Panc1 (cell line): ENCODE data around the gene MAGT1. TPM values are rescaled to one million over a fixed set of nuclear protein-coding genes. Genes with fewer than 3 reads are reported as not detected.

Experiments used
- ATAC-seq: fragments of 200-7000 bp; cut with Tn5 transposase; 2 replicates; pipeline ENCODE4 v1.9.1; 2020; ENCODE audit warnings: mild to moderate bottlenecking, moderate library complexity
- BruUV-seq: library from RNA; stranded (reverse); fragments of 400-500 nt; replicated peaks from 2 replicates; lab custom pipeline; 2021; lab: Mats Ljungman, UMichigan
- CTCF ChIA-PET: fragments of 300-600 bp; sonication (Branson Sonifier 250); formaldehyde crosslinking; loops from one replicate; lab custom pipeline; 2022; ENCODE audit warnings: antibody characterized with exemption; lab: Charles Lee
- POLR2A ChIA-PET: fragments of 300-600 bp; sonication (Branson Sonifier 250); formaldehyde crosslinking; loops from one replicate; lab custom pipeline; 2022; ENCODE audit warnings: antibody characterized with exemption; lab: Charles Lee
- DNase-seq: peaks from one replicate; pipeline ENCODE4 v3.0.0-alpha.2; 2010; ENCODE audit warnings: low read depth, low spot score
- H3K27ac ChIP-seq: 2 replicates; pipeline ENCODE4 v1.5.1; 2011; ENCODE audit warnings: mild to moderate bottlenecking, low read length, inconsistent platforms
- H3K27me3 ChIP-seq: fragments of 200-500 bp; sonication (Bioruptor generic); 2 replicates; pipeline ENCODE4 v1.6.0; 2014; ENCODE audit warnings: low read length, inconsistent platforms; ENCODE audit not compliant: control insufficient read depth, insufficient read depth
- H3K36me3 ChIP-seq: fragments of 200-500 bp; sonication (Bioruptor generic); 2 replicates; pipeline ENCODE4 v1.5.1; 2014; ENCODE audit warnings: inconsistent platforms, mild to moderate bottlenecking, low read length, moderate library complexity; ENCODE audit not compliant: control insufficient read depth, insufficient read depth
- H3K4me1 ChIP-seq: 2 replicates; pipeline ENCODE4 v1.5.1; 2011; ENCODE audit warnings: inconsistent platforms, mild to moderate bottlenecking, low read length, moderate library complexity; ENCODE audit not compliant: control insufficient read depth, insufficient read depth
- H3K4me3 ChIP-seq, 2 experiments: 2 replicates each; pipeline ENCODE4 v1.5.1; 2011 to 2012; ENCODE audit warnings: low read depth in 2 of 2, low read length in 2 of 2, mild to moderate bottlenecking in 2 of 2, inconsistent platforms in 1 of 2, moderate library complexity in 1 of 2
- H3K9me3 ChIP-seq: fragments of 200-500 bp; sonication (Bioruptor generic); 2 replicates; pipeline ENCODE4 v1.5.1; 2014; ENCODE audit warnings: low read depth, mild to moderate bottlenecking, inconsistent platforms, low read length, moderate library complexity; ENCODE audit not compliant: control insufficient read depth, insufficient read depth
- POLR2AphosphoS5 ChIP-seq: IDR thresholded peaks from 2 replicates; pipeline ENCODE4 v1.6.1; 2012; ENCODE audit warnings: mild to moderate bottlenecking, low read depth, low read length, moderate library complexity
- SIN3A ChIP-seq: IDR thresholded peaks from 2 replicates; pipeline ENCODE4 v1.6.1; 2012; ENCODE audit warnings: low read depth, mild to moderate bottlenecking, low read length, moderate library complexity, borderline replicate concordance; ENCODE audit not compliant: insufficient read depth
- TCF7L2 ChIP-seq: IDR thresholded peaks from 2 replicates; pipeline ENCODE4 v1.6.1; 2011; ENCODE audit warnings: mild to moderate bottlenecking, low read depth, low read length, inconsistent platforms
- in situ Hi-C: cut with HindIII; loops from 2 replicates; pipeline ENCODE4 v1.10.0; 2016; ENCODE audit warnings: low sequenced_read_pairs, low pct_unique_long_range_greater_than_20kb
- intact Hi-C: fragments of 100-400 bp; cut with micrococcal nuclease; formaldehyde crosslinking; loops from one replicate; pipeline ENCODE4 v1.10.0; 2022; ENCODE audit not compliant: unreplicated experiment
- total RNA-seq: library from RNA; stranded (reverse); gene quantifications from one replicate; pipeline ENCODE4 v1.2.1, GENCODE V29; 2021; ENCODE audit not compliant: unreplicated experiment
- TF ChIP-seq, protein P1 (sequence below), 2 experiments: IDR thresholded peaks; 2 replicates each; pipeline ENCODE4 v1.6.1; 2011 to 2012; ENCODE audit warnings: low read depth in 2 of 2, control low read depth in 1 of 2, low read length in 1 of 2, mild to moderate bottlenecking in 1 of 2, moderate library complexity in 1 of 2; ENCODE audit not compliant: insufficient read depth in 1 of 2
- TF ChIP-seq, protein P2 (sequence below): fragments of 450-650 bp; IDR thresholded peaks from 2 replicates; pipeline ENCODE4 v1.5.1; 2017; ENCODE audit warnings: mild to moderate bottlenecking

Gene MAGT1
- total RNA-seq, 1 experiment from 2014 or later = 60.0 TPM

GRCh38 chrX:77788050-77788449 is 107.2 kb downstream of the MAGT1 start:
- BruUV-seq = no TSS peak
- ATAC-seq (peak; percentile 77), DNase-seq (no peak)
- in situ Hi-C loops (no loop called here), intact Hi-C loops (no loop called here)
- H3K27me3 ChIP-seq = no peaks in the 10 kb centered on the region
- no peaks in the 10 kb centered on the region for H3K36me3 ChIP-seq
- TF ChIP-seq, protein P1, sequence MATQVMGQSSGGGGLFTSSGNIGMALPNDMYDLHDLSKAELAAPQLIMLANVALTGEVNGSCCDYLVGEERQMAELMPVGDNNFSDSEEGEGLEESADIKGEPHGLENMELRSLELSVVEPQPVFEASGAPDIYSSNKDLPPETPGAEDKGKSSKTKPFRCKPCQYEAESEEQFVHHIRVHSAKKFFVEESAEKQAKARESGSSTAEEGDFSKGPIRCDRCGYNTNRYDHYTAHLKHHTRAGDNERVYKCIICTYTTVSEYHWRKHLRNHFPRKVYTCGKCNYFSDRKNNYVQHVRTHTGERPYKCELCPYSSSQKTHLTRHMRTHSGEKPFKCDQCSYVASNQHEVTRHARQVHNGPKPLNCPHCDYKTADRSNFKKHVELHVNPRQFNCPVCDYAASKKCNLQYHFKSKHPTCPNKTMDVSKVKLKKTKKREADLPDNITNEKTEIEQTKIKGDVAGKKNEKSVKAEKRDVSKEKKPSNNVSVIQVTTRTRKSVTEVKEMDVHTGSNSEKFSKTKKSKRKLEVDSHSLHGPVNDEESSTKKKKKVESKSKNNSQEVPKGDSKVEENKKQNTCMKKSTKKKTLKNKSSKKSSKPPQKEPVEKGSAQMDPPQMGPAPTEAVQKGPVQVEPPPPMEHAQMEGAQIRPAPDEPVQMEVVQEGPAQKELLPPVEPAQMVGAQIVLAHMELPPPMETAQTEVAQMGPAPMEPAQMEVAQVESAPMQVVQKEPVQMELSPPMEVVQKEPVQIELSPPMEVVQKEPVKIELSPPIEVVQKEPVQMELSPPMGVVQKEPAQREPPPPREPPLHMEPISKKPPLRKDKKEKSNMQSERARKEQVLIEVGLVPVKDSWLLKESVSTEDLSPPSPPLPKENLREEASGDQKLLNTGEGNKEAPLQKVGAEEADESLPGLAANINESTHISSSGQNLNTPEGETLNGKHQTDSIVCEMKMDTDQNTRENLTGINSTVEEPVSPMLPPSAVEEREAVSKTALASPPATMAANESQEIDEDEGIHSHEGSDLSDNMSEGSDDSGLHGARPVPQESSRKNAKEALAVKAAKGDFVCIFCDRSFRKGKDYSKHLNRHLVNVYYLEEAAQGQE (IDR thresholded peaks at IDR 0.05; ENCODE audit: insufficient read depth in 1 of 2, low read depth in 2 of 2, low read length in 1 of 2) = no peak
- H3K4me1 ChIP-seq = 0 out of 2 replicates have a peak, but pooled peaks cover 7% of the 10 kb centered on the region
- H3K9me3 ChIP-seq = no peaks in the 10 kb centered on the region
- POLR2A ChIA-PET = interaction anchor here (1.0 kb wide), 1 partner anchor 10 kb away, joined by 3 read pairs; no protein-coding TSS in a partner anchor
- CTCF ChIA-PET = no interaction called here
- peak overlapping the region; percentile 83 to 86 for H3K4me3 ChIP-seq
- peak overlapping the region; percentile 90 for H3K27ac ChIP-seq

- H3K4me1 ChIP-seq = 0 out of 2 replicates have a peak, but pooled peaks cover 7% of the 10 kb centered on the region
- H3K9me3 ChIP-seq = no peaks in the 10 kb centered on the region
- H3K36me3 ChIP-seq = no peaks in the 10 kb centered on the region
- no peaks in the 10 kb centered on the region for H3K27me3 ChIP-seq
- TF ChIP-seq TCF7L2 = 0 out of 2 replicates have a peak, but pooled peaks have one; percentile 8
- TF ChIP-seq SIN3A = no peak
- in situ Hi-C loops (no loop called here), intact Hi-C loops (no loop called here)
- CTCF ChIA-PET = no interaction called here
- peak; percentile 13; the same call in 1 of the 2 replicates for ATAC-seq
- POLR2A ChIA-PET = interaction anchor here (0.6 kb wide), 1 partner anchor 119 kb away, joined by 11 read pairs; no protein-coding TSS in a partner anchor
- peak overlapping the region; percentile 90 for H3K27ac ChIP-seq
- peak overlapping the region; percentile 83 to 86 for H3K4me3 ChIP-seq
- BruUV-seq = no TSS peak
- DNase-seq = no peak
Measured at GRCh38 chrX:77786365-77786680, 108.9 kb downstream of the MAGT1 start.

DNA sequence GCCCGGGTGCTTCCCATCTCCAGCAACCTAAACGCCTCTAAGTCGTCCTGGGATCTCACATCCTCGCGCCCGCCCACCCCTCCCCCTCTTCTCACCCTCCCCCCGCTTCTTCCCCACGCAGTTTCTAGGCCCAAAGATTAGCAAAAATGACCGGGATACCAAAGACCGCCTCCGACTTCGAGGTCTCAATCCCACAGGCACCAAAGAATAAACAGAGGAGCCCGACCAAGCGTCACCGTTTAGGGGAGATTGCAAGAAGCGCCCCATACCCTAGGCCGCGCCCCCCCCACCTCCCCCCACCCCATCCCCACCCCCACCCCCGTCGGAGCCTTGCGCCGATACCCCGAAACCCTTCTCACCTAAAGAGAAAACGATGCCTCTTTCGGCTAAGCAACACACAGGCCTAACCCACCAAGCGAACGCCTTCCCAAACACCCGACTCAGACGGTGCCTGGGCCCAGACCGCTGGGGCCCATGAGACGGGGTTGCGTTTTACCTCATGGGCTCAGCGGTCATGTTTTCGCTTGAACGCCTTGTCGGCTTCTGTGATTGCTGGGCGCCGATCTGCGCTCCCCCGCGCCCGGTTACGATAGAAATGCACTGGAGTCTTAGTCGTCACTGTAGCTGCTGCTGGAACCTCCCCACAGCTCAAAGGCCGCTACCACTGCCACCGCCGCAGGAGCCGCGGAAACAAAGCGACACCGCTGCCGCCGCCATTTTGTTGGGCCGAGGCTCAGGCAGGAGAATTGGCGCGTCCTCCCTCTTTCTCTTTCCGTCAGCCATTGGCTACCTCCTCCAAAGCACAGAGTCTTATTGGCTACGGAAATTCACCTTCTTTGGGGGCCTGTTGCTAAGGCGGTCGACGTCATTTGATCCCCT is 109.5 kb downstream of the MAGT1 start, which contains the start of gene ATRX:
Gene ATRX, minus strand, starts transcription at position 731 of the 879 bp plus-strand sequence. Its CDS starts 215 bp downstream, at position 516.
- ATAC-seq (peak; percentile 94), DNase-seq (no peak)
- Histone ChIP-seq H3K27me3 (no peaks in the 10 kb centered on the region), H3K9me3 (no peaks in the 10 kb centered on the region), H3K4me3 (peak within 1 kb of the TSS; percentile 83 to 86), H3K27ac (peak within 1 kb of the TSS; percentile 90), H3K4me1 (0 out of 2 replicates have a peak, but pooled peaks cover 7% of the 10 kb centered on the region), H3K36me3 (no peaks in the 10 kb centered on the region)
- BruUV-seq = no TSS peak
- POLR2A ChIA-PET = no interaction called here
- CTCF ChIA-PET = no interaction called here
- TF ChIP-seq POLR2AphosphoS5 (peak; percentile 74), TCF7L2 (peak; percentile 77), SIN3A (no peak)
- TF ChIP-seq, protein P2, sequence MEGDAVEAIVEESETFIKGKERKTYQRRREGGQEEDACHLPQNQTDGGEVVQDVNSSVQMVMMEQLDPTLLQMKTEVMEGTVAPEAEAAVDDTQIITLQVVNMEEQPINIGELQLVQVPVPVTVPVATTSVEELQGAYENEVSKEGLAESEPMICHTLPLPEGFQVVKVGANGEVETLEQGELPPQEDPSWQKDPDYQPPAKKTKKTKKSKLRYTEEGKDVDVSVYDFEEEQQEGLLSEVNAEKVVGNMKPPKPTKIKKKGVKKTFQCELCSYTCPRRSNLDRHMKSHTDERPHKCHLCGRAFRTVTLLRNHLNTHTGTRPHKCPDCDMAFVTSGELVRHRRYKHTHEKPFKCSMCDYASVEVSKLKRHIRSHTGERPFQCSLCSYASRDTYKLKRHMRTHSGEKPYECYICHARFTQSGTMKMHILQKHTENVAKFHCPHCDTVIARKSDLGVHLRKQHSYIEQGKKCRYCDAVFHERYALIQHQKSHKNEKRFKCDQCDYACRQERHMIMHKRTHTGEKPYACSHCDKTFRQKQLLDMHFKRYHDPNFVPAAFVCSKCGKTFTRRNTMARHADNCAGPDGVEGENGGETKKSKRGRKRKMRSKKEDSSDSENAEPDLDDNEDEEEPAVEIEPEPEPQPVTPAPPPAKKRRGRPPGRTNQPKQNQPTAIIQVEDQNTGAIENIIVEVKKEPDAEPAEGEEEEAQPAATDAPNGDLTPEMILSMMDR = no peak
- TF ChIP-seq, protein P1 (IDR thresholded peaks at IDR 0.05; ENCODE audit: insufficient read depth in 1 of 2, low read depth in 2 of 2, low read length in 1 of 2) = no peak
- intact Hi-C loops = no loop called here
- in situ Hi-C loops = no loop called here
